GM12878 (cell line): ENCODE data around the gene CTNNA1. TPM values are rescaled to one million over a fixed set of nuclear protein-coding genes. Genes with fewer than 3 reads are reported as not detected.
A peak's percentile ranks its signal among the peaks of the same experiment; 100 is the strongest.

Source experiments
- ATAC-seq: fragments of 200-7000 bp; cut with Tn5 transposase; 3 replicates; pipeline ENCODE4 v1.9.1; 2020; ENCODE audit warnings: mild to moderate bottlenecking, moderate library complexity
- BruUV-seq: library from RNA; stranded (reverse); fragments of 400-500 nt; replicated peaks from 2 replicates; lab custom pipeline; 2021; lab: Mats Ljungman, UMichigan
- CTCF ChIA-PET: fragments of 300-600 bp; sonication (Branson Sonifier 250); formaldehyde crosslinking; extraction: SDS; loops from one replicate; lab custom pipeline; 2021; ENCODE audit warnings: inconsistent platforms; lab: Yijun Ruan, JAX
- POLR2A ChIA-PET: fragments of 350-600 bp; formaldehyde crosslinking; extraction: SDS; loops from one replicate; lab custom pipeline; 2021; ENCODE audit warnings: inconsistent platforms; lab: Charles Lee
- RAD21 ChIA-PET: fragments of 300-600 bp; sonication (Branson Sonifier 250); formaldehyde crosslinking; loops from one replicate; lab custom pipeline; 2023; ENCODE audit warnings: antibody characterized with exemption; ENCODE audit not compliant: unreplicated experiment; lab: Charles Lee
- SMC1A ChIA-PET: fragments of 300-600 bp; sonication (Branson Sonifier 250); formaldehyde crosslinking; loops from one replicate; lab custom pipeline; 2023; ENCODE audit not compliant: unreplicated experiment, uncharacterized antibody; lab: Charles Lee
- DNase-seq: peaks from one replicate; pipeline ENCODE4 v3.0.0-alpha.2; 2011; ENCODE audit warnings: low read depth, low spot score
- FAIRE-seq: peaks from 3 replicates; lab custom pipeline; 2011; peaks lifted over from hg19 to GRCh38; lab: Jason Lieb, UNC
- H2AFZ ChIP-seq: 2 replicates; pipeline ENCODE4 v1.6.0; 2011; ENCODE audit warnings: low read depth, low read length, control low read depth; ENCODE audit not compliant: control insufficient read depth
- H3K27ac ChIP-seq: 2 replicates; pipeline ENCODE4 v1.5.1; 2011; ENCODE audit warnings: control low read depth; ENCODE audit not compliant: control insufficient read depth, insufficient read depth
- H3K27me3 ChIP-seq, 2 experiments: replicated peaks in 1 of 2; 2 replicates each; pipeline versions ENCODE4 v1.6.0 to v1.6.1; 2011; ENCODE audit warnings: low read length in 1 of 2; ENCODE audit not compliant: control insufficient read depth in 2 of 2, insufficient read depth in 2 of 2
- H3K36me3 ChIP-seq, 2 experiments: 2 replicates each; pipeline ENCODE4 v1.5.1; 2011; ENCODE audit warnings: low read length in 1 of 2; ENCODE audit not compliant: control insufficient read depth in 2 of 2, insufficient read depth in 2 of 2
- H3K4me1 ChIP-seq: 2 replicates; pipeline ENCODE4 v1.6.1; 2011; ENCODE audit warnings: mild to moderate bottlenecking, low read length, moderate library complexity, mixed read lengths; ENCODE audit not compliant: control insufficient read depth, insufficient read depth
- H3K4me2 ChIP-seq: 2 replicates; pipeline ENCODE4 v1.6.0; 2011; ENCODE audit warnings: control low read depth; ENCODE audit not compliant: control insufficient read depth, insufficient read depth
- H3K4me3 ChIP-seq: fragments of 200-600 bp; sonication (generic); 2 replicates; pipeline ENCODE4 v1.5.1; 2016
- H3K79me2 ChIP-seq: 2 replicates; pipeline ENCODE4 v1.6.0; 2011; ENCODE audit warnings: low read length; ENCODE audit not compliant: control insufficient read depth, insufficient read depth
- H3K9ac ChIP-seq: 2 replicates; pipeline ENCODE4 v1.8.0; 2011; ENCODE audit warnings: low read length, control low read depth, mixed read lengths; ENCODE audit not compliant: control insufficient read depth, insufficient read depth
- H3K9me3 ChIP-seq: replicated peaks from 3 replicates; pipeline ENCODE4 v1.5.1; 2011; ENCODE audit warnings: mild to moderate bottlenecking, low read length; ENCODE audit not compliant: control insufficient read depth, insufficient read depth
- H4K20me1 ChIP-seq: 2 replicates; pipeline ENCODE4 v1.6.0; 2011; ENCODE audit not compliant: control insufficient read depth, insufficient read depth
- BMI1 ChIP-seq: fragments of 450-650 bp; IDR thresholded peaks from 2 replicates; pipeline ENCODE4 v1.6.1; 2016; ENCODE audit warnings: mild to moderate bottlenecking, moderate library complexity, borderline replicate concordance
- CEBPB ChIP-seq, 2 experiments: fragments of 150-350 bp in 1 of 2; IDR thresholded peaks; 2 replicates each; pipeline ENCODE4 v1.6.1; 2012 to 2014; ENCODE audit warnings: low read depth in 2 of 2, low read length in 2 of 2, borderline replicate concordance in 1 of 2, inconsistent platforms in 1 of 2
- CHD4 ChIP-seq: fragments of 200-600 bp; sonication (generic); IDR thresholded peaks from 2 replicates; pipeline ENCODE4 v1.6.1; 2016; ENCODE audit warnings: mild to moderate bottlenecking
- ELK1 ChIP-seq: IDR thresholded peaks from 2 replicates; pipeline ENCODE4 v1.6.1; 2012; ENCODE audit warnings: low read depth, low read length, improper control_type of control experiment
- GATAD2B ChIP-seq: fragments of 450-650 bp; conservative IDR thresholded peaks from 2 replicates; pipeline ENCODE4 v1.6.1; 2017; ENCODE audit warnings: low read depth, mild to moderate bottlenecking, moderate library complexity
- HDAC2 ChIP-seq: fragments of 200-600 bp; sonication (generic); IDR thresholded peaks from 2 replicates; pipeline ENCODE4 v1.6.1; 2017
- NFYA ChIP-seq: IDR thresholded peaks from 2 replicates; pipeline ENCODE4 v1.6.1; 2011; ENCODE audit warnings: low read depth, mild to moderate bottlenecking, low read length, improper control_type of control experiment, borderline replicate concordance
- RAD51 ChIP-seq: fragments of 450-650 bp; IDR thresholded peaks from 2 replicates; pipeline ENCODE4 v1.6.1; 2016; ENCODE audit warnings: moderate library complexity, mild to moderate bottlenecking, inconsistent platforms
- SIX5 ChIP-seq: IDR thresholded peaks from 2 replicates; pipeline ENCODE4 v1.6.1; 2011; ENCODE audit warnings: mild to moderate bottlenecking, low read depth, low read length, moderate library complexity; ENCODE audit not compliant: severe bottlenecking
- SREBF1 ChIP-seq: IDR thresholded peaks from 2 replicates; pipeline ENCODE4 v1.6.1; 2012; ENCODE audit warnings: mild to moderate bottlenecking, low read length
- ZZZ3 ChIP-seq: IDR thresholded peaks from 2 replicates; pipeline ENCODE4 v1.6.1; 2011; ENCODE audit warnings: low read depth; ENCODE audit not compliant: control insufficient read depth, insufficient read length
- WGBS: methylation state at CpG from one replicate; pipeline ENCODE4 v1.1.6; 2016; ENCODE audit warnings: low lambda C conversion rate; ENCODE audit not compliant: insufficient replicate concordance, insufficient coverage; ENCODE audit errors: missing lambda C conversion rate; 5-methylcytosine and 5-hydroxymethylcytosine counted together
- in situ Hi-C: fragments of 300-500 bp; cut with MboI; formaldehyde crosslinking; loops from 9 replicates; pipeline ENCODE4 v1.14.3; 2018; ENCODE audit warnings: mixed read lengths
- intact Hi-C: fragments of 100-400 bp; cut with micrococcal nuclease; formaldehyde crosslinking; loops from one replicate; pipeline ENCODE4 v1.14.2; 2022; ENCODE audit not compliant: unreplicated experiment
- polyA plus RNA-seq, 11 experiments: library from polyadenylated mRNA; depleted of rRNA in 4 of 11; unstranded in 6 of 11; stranded (reverse) in 5 of 11; fragments of >200 nt; fragmentation: Nextera tagmentation in 4 of 11; fragmentation: Illumina TruSeq in 1 of 11; extraction: Ambion mirVana in 4 of 11; extraction: Trizol in 1 of 11; gene quantifications; 1 replicate in 1 of 11; 2 replicates in 10 of 11; pipeline versions ENCODE4 v1.2.1 to v1.2.3, GENCODE V29; 2011 to 2016; ENCODE audit warnings: inconsistent platforms in 2 of 11, missing spikeins in 2 of 11, low read depth in 1 of 11
- total RNA-seq, 4 experiments: library from RNA; depleted of rRNA in 3 of 4; stranded (reverse); fragments of >200 nt in 3 of 4; fragmentation: Illumina TruSeq in 1 of 4; extraction: Trizol in 1 of 4; gene quantifications; 2 replicates each; pipeline versions ENCODE4 v1.2.1 to v1.2.3, GENCODE V29; 2013 to 2021
- TF ChIP-seq, protein P1 (sequence below): fragments of 450-650 bp; IDR thresholded peaks from 2 replicates; pipeline ENCODE4 v1.6.1; 2017; ENCODE audit warnings: mild to moderate bottlenecking
- TF ChIP-seq, protein P2 (sequence below): IDR thresholded peaks from 2 replicates; pipeline ENCODE4 v1.6.1; 2012; ENCODE audit warnings: improper control_type of control experiment, low read depth, low read length; ENCODE audit not compliant: insufficient replicate concordance

Gene CTNNA1
- total and polyA plus RNA-seq, 10 of the 15 experiments (the other 5 are each of a cell fraction or from before 2014, with no cell fraction given), result 32.6 to 104 (median 57.7) TPM

GRCh38 chr5:138869763-138870500 lies 116.7 kb downstream of the CTNNA1 start (continued):
- TF ChIP-seq RAD51, result no peak
- no peak for TF ChIP-seq BMI1
- no peak for TF ChIP-seq CHD4
- no peak for TF ChIP-seq SIX5
- no peak for TF ChIP-seq HDAC2
- no peak for TF ChIP-seq ELK1

DNA sequence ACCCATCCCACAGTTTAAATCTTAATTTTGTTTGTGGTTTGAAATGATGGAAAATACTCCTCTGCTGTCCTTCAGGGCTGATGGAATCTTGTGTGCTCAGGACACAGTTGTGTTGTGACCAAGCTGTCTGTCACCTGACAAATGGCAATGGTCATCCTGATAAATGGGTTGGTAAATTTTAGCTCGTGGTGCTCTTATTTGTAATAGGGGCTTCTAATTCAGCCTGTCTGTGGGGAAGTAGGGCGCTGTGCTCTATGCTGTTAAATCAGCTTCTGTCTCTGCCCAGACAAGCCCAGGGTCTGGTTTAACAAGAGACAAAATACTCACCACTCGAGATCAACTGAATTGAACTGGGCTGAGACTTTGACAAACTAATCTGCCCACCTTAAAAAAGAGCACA lies 117.4 kb downstream of the CTNNA1 start:
- in situ Hi-C loops (no loop called here), intact Hi-C loops (no loop called here)
- TF ChIP-seq SREBF1 (no peak), ELK1 (no peak), NFYA (no peak), CEBPB (IDR thresholded peaks at IDR 0.05; ENCODE audit: borderline replicate concordance in 1 of 2, low read depth in 2 of 2, low read length in 2 of 2) (no peak), GATAD2B (no peak), ZZZ3 (no peak)
- TF ChIP-seq, protein P1, sequence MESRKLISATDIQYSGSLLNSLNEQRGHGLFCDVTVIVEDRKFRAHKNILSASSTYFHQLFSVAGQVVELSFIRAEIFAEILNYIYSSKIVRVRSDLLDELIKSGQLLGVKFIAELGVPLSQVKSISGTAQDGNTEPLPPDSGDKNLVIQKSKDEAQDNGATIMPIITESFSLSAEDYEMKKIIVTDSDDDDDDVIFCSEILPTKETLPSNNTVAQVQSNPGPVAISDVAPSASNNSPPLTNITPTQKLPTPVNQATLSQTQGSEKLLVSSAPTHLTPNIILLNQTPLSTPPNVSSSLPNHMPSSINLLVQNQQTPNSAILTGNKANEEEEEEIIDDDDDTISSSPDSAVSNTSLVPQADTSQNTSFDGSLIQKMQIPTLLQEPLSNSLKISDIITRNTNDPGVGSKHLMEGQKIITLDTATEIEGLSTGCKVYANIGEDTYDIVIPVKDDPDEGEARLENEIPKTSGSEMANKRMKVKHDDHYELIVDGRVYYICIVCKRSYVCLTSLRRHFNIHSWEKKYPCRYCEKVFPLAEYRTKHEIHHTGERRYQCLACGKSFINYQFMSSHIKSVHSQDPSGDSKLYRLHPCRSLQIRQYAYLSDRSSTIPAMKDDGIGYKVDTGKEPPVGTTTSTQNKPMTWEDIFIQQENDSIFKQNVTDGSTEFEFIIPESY, result no peak
- TF ChIP-seq, protein P2, sequence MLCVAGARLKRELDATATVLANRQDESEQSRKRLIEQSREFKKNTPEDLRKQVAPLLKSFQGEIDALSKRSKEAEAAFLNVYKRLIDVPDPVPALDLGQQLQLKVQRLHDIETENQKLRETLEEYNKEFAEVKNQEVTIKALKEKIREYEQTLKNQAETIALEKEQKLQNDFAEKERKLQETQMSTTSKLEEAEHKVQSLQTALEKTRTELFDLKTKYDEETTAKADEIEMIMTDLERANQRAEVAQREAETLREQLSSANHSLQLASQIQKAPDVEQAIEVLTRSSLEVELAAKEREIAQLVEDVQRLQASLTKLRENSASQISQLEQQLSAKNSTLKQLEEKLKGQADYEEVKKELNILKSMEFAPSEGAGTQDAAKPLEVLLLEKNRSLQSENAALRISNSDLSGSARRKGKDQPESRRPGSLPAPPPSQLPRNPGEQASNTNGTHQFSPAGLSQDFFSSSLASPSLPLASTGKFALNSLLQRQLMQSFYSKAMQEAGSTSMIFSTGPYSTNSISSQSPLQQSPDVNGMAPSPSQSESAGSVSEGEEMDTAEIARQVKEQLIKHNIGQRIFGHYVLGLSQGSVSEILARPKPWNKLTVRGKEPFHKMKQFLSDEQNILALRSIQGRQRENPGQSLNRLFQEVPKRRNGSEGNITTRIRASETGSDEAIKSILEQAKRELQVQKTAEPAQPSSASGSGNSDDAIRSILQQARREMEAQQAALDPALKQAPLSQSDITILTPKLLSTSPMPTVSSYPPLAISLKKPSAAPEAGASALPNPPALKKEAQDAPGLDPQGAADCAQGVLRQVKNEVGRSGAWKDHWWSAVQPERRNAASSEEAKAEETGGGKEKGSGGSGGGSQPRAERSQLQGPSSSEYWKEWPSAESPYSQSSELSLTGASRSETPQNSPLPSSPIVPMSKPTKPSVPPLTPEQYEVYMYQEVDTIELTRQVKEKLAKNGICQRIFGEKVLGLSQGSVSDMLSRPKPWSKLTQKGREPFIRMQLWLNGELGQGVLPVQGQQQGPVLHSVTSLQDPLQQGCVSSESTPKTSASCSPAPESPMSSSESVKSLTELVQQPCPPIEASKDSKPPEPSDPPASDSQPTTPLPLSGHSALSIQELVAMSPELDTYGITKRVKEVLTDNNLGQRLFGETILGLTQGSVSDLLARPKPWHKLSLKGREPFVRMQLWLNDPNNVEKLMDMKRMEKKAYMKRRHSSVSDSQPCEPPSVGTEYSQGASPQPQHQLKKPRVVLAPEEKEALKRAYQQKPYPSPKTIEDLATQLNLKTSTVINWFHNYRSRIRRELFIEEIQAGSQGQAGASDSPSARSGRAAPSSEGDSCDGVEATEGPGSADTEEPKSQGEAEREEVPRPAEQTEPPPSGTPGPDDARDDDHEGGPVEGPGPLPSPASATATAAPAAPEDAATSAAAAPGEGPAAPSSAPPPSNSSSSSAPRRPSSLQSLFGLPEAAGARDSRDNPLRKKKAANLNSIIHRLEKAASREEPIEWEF, result no peak

More for the DNA sequence above, 117.4 kb downstream of the CTNNA1 start:
- no peak overlapping the region for H3K27ac ChIP-seq
- FAIRE-seq, result no peak
- no peak overlapping the region for H3K4me3 ChIP-seq
- H3K4me2 ChIP-seq, result no peak overlapping the region
- peak; percentile 36; the same call in 2 of the 3 replicates for ATAC-seq
- H3K4me1 ChIP-seq, result no peaks in the 10 kb centered on the region
- no peak overlapping the region for H3K9ac ChIP-seq
- POLR2A ChIA-PET, result no interaction called here
- BruUV-seq, result no TSS peak
- RAD21 ChIA-PET, result interaction anchor here (0.6 kb wide), 1 partner anchor 12 kb away, joined by 3 read pairs; no protein-coding TSS in a partner anchor
- no peaks in the 10 kb centered on the region for H4K20me1 ChIP-seq
- H3K27me3 ChIP-seq, result no peaks in the 10 kb centered on the region
- CTCF ChIA-PET, result no interaction called here
- no peaks in the 10 kb centered on the region for H3K36me3 ChIP-seq
- H3K79me2 ChIP-seq, result no peaks in the 10 kb centered on the region; the same call in 1 of the 2 replicates
- 35% methylated on average over 3 of the region's 3 CpGs for WGBS
- SMC1A ChIA-PET, result no interaction called here
- H2AFZ ChIP-seq, result no peak overlapping the region
- no peaks in the 10 kb centered on the region for H3K9me3 ChIP-seq
- DNase-seq, result no peak
